Neural progenitor cell (in vitro differentiated cells): ENCODE measurements around the gene TMEM107. TPM values are rescaled to one million over a fixed set of nuclear protein-coding genes. Genes with fewer than 3 reads are reported as not detected.

Experiments
- DNase-seq: peaks from one replicate; pipeline ENCODE4 v3.0.0-alpha.2; 2016; ENCODE audit warnings: low spot score
- H2AFZ ChIP-seq: fragments of 200-600 bp; sonication (generic); replicated peaks from 2 replicates; pipeline ENCODE4 v1.6.1; 2016; ENCODE audit warnings: antibody characterized with exemption
- H3F3A ChIP-seq: fragments of 200-600 bp; sonication (generic); 2 replicates; pipeline ENCODE4 v1.6.1; 2016; ENCODE audit warnings: antibody characterized with exemption, low read depth
- H3K27ac ChIP-seq: fragments of 200-600 bp; sonication (generic); 2 replicates; pipeline ENCODE4 v1.5.1; 2016; ENCODE audit warnings: mild to moderate bottlenecking
- H3K27me3 ChIP-seq: fragments of 200-600 bp; sonication (generic); 2 replicates; pipeline ENCODE4 v1.6.1; 2016; ENCODE audit warnings: mild to moderate bottlenecking, moderate library complexity
- H3K36me3 ChIP-seq: fragments of 200-600 bp; sonication (generic); 2 replicates; pipeline ENCODE4 v1.5.1; 2016
- H3K4me1 ChIP-seq: fragments of 200-600 bp; sonication (generic); 2 replicates; pipeline ENCODE4 v1.6.1; 2016; ENCODE audit warnings: mixed run types
- H3K4me2 ChIP-seq: fragments of 200-600 bp; sonication (generic); 2 replicates; pipeline ENCODE4 v1.6.1; 2016
- H3K4me3 ChIP-seq: fragments of 200-600 bp; sonication (generic); 2 replicates; pipeline ENCODE4 v1.5.1; 2016
- H3K79me2 ChIP-seq: fragments of 200-600 bp; sonication (generic); 2 replicates; pipeline ENCODE4 v1.6.1; 2016; ENCODE audit warnings: low read depth
- H3K9ac ChIP-seq: fragments of 200-600 bp; sonication (generic); 2 replicates; pipeline ENCODE4 v1.6.1; 2016
- H3K9me3 ChIP-seq: fragments of 200-600 bp; sonication (generic); 2 replicates; pipeline ENCODE4 v1.5.1; 2016; ENCODE audit warnings: low read depth
- H4K20me1 ChIP-seq: fragments of 200-600 bp; sonication (generic); 2 replicates; pipeline ENCODE4 v1.6.1; 2016; ENCODE audit warnings: low read depth
- H3K27ac Mint-ChIP-seq: 3 replicates; pipeline ENCODE4 v1.8.0; 2021; ENCODE audit warnings: mixed read lengths
- H3K27me3 Mint-ChIP-seq: 2 replicates; pipeline ENCODE4 v1.8.0; 2022; ENCODE audit warnings: low read depth, mild to moderate bottlenecking, inconsistent platforms, moderate library complexity, mixed read lengths; ENCODE audit not compliant: insufficient read depth
- H3K36me3 Mint-ChIP-seq: 3 replicates; pipeline ENCODE4 v1.8.0; 2021; ENCODE audit warnings: mixed read lengths
- H3K4me1 Mint-ChIP-seq: 3 replicates; pipeline ENCODE4 v1.8.0; 2021; ENCODE audit warnings: mixed read lengths
- H3K4me3 Mint-ChIP-seq: 3 replicates; pipeline ENCODE4 v1.8.0; 2021; ENCODE audit warnings: mild to moderate bottlenecking, moderate library complexity, mixed read lengths
- H3K9me3 Mint-ChIP-seq: 3 replicates; pipeline ENCODE4 v1.8.0; 2020; ENCODE audit warnings: mixed read lengths
- EZH2 ChIP-seq: fragments of 200-600 bp; sonication (generic); IDR thresholded peaks from 2 replicates; pipeline ENCODE4 v1.6.1; 2017; ENCODE audit warnings: antibody characterized with exemption, mild to moderate bottlenecking, moderate library complexity
- EZH2phosphoT487 ChIP-seq: fragments of 200-600 bp; sonication (generic); IDR thresholded peaks from 2 replicates; pipeline ENCODE4 v1.6.1; 2017; ENCODE audit warnings: antibody characterized with exemption
- total RNA-seq: library from RNA; depleted of rRNA; stranded (reverse); fragments of >200 nt; gene quantifications from 2 replicates; pipeline ENCODE4 v1.2.3, GENCODE V29; 2015; ENCODE audit warnings: low replicate concordance
- TF ChIP-seq, protein P1 (sequence below): fragments of 200-600 bp; sonication (generic); IDR thresholded peaks from 2 replicates; pipeline ENCODE4 v1.5.1; 2017; ENCODE audit warnings: antibody characterized with exemption, mild to moderate bottlenecking

The TMEM107 gene
- total RNA-seq, 1 donor from 2014 or later, result 26.0 TPM

DNA sequence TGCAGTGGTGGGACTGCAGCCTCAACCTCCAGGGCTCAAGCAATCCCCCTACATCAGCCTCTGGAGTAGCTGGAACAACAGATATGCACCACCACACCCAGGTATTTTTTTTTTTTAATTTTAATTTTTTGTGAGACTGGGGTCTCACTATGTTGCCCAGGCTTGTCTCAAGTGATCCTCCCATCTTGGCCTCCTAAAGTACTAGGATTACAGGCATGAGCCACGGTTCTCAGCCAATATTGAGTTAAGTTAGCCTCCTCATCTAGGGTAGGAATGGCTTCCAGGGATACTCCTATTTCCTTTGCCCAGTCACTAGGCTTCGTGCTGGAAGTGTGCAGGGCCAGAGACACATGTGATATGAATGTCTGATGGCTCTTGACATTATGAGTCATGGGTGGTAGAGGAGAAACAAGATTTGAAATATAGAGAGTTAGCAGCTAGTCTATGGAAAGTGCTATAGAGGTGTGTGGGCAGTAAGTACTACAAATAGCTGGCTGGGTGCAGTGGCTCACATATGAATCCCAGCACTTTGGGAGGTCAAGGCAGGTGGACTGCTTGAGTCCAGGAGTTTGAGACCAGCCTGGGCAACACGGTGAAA is 44.2 kb downstream of the TMEM107 start:
- Histone ChIP-seq H3K4me3 (no peak overlapping the region), H3K27ac (no peak overlapping the region), H3K4me2 (no peak overlapping the region), H2AFZ (no peak overlapping the region), H3K36me3 (no peaks in the 10 kb centered on the region), H3K27me3 (peaks cover 54% of the 10 kb centered on the region), H3K9ac (no peak overlapping the region), H3F3A (peaks cover 26% of the 10 kb centered on the region), H3K4me1 (peaks cover 11% of the 10 kb centered on the region), H3K79me2 (no peaks in the 10 kb centered on the region), H4K20me1 (peaks cover 3% of the 10 kb centered on the region), H3K9me3 (no peaks in the 10 kb centered on the region)
- Mint-ChIP-seq H3K9me3 (peaks cover 2% of the 10 kb centered on the region), H3K4me3 (no peak overlapping the region), H3K27me3 (peaks cover 19% of the 10 kb centered on the region), H3K36me3 (no peaks in the 10 kb centered on the region), H3K4me1 (peaks cover 16% of the 10 kb centered on the region), H3K27ac (no peak overlapping the region)
- no peak for DNase-seq
- TF ChIP-seq EZH2, result no peak
- TF ChIP-seq, protein P1, sequence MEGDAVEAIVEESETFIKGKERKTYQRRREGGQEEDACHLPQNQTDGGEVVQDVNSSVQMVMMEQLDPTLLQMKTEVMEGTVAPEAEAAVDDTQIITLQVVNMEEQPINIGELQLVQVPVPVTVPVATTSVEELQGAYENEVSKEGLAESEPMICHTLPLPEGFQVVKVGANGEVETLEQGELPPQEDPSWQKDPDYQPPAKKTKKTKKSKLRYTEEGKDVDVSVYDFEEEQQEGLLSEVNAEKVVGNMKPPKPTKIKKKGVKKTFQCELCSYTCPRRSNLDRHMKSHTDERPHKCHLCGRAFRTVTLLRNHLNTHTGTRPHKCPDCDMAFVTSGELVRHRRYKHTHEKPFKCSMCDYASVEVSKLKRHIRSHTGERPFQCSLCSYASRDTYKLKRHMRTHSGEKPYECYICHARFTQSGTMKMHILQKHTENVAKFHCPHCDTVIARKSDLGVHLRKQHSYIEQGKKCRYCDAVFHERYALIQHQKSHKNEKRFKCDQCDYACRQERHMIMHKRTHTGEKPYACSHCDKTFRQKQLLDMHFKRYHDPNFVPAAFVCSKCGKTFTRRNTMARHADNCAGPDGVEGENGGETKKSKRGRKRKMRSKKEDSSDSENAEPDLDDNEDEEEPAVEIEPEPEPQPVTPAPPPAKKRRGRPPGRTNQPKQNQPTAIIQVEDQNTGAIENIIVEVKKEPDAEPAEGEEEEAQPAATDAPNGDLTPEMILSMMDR, result no peak
- no peak for TF ChIP-seq EZH2phosphoT487

DNA sequence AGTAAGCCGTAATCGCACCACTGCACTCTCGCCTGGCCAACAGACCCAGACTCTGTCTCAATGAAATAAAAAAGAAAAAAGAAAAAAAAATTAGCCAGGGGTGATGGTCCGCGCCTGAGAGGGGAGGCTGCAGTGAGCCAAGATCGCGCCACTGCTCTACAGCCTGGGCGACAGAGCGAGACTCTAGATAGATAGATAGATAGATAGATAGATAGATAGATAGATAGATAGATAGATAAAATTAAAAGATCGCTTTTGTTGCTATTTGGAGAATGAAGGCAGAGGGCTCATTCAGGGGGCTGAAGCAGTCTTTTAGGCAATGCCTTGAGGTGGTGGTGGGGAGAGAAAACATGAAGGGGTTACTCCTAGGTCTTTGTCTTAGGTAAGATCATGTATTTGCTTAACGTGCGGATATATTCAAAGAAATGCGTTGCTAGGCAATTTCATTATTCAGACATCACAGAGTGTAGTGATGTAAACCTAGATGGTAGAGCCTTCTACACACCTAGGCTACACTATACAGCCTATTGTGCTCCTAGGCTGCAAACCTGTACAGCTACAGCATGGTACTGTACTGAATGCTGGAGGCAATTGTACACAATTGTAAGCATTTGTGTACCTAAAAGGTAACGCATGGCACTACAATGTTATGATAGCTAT is 47.9 kb downstream of the TMEM107 start:
- Mint-ChIP-seq H3K27ac (no peak overlapping the region), H3K4me3 (peak overlapping the region; percentile 34), H3K4me1 (peaks cover 26% of the 10 kb centered on the region), H3K36me3 (peaks cover 2% of the 10 kb centered on the region), H3K27me3 (peaks cover 50% of the 10 kb centered on the region), H3K9me3 (peaks cover 8% of the 10 kb centered on the region)
- DNase-seq, result no peak
- Histone ChIP-seq H3F3A (peaks cover 47% of the 10 kb centered on the region), H3K4me2 (no peak overlapping the region), H3K27ac (no peak overlapping the region), H3K36me3 (no peaks in the 10 kb centered on the region), H3K9ac (no peak overlapping the region), H2AFZ (no peak overlapping the region), H3K4me3 (no peak overlapping the region), H3K79me2 (no peaks in the 10 kb centered on the region), H4K20me1 (peaks cover 18% of the 10 kb centered on the region), H3K9me3 (no peaks in the 10 kb centered on the region), H3K27me3 (peaks cover 78% of the 10 kb centered on the region), H3K4me1 (peaks cover 14% of the 10 kb centered on the region)
- TF ChIP-seq EZH2, result no peak
- no peak for TF ChIP-seq EZH2phosphoT487
- TF ChIP-seq, protein P1, result no peak

DNA sequence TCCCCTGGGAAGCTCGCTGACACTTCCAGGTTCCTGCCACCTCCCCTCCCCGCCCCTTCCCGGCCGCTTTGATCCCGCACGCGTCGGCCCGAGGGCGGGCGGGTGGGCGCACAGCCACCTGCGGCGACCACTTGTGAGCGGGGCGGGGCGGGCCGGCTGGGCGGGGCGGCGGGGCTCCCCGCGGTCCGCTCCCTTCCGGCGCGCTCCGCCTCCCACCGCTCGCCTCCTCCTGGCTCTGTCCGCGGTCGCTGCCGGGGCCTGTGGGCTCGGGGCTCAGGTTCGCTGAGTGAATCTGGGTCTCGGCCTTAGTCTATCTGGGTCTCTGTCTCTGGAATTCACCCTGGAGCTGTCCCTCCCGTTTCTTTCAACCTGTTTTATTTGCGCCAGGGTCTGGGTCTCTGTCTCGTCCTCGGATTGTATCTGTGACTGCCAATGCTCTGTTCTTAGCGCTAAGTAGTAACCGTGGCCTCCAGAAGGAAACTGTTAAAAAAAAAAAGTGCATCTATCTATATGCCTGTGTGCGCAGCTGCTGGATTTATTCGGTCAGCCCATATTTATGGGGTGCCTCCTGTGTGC is 49.6 kb downstream of the TMEM107 start:
- Histone ChIP-seq H2AFZ (peak overlapping the region; percentile 74), H3K27ac (no peak overlapping the region), H3K4me2 (peak overlapping the region; percentile 90), H3K4me3 (peak overlapping the region; percentile 75), H3K36me3 (no peaks in the 10 kb centered on the region), H3K27me3 (peaks cover 95% of the 10 kb centered on the region), H3F3A (peaks cover 54% of the 10 kb centered on the region), H3K9ac (no peak overlapping the region), H3K79me2 (no peaks in the 10 kb centered on the region), H3K9me3 (no peaks in the 10 kb centered on the region), H3K4me1 (peaks cover 14% of the 10 kb centered on the region), H4K20me1 (peaks cover 18% of the 10 kb centered on the region)
- Mint-ChIP-seq H3K4me3 (peak overlapping the region; percentile 92), H3K27me3 (peaks cover 56% of the 10 kb centered on the region), H3K27ac (no peak overlapping the region), H3K4me1 (peaks cover 25% of the 10 kb centered on the region), H3K9me3 (peaks cover 8% of the 10 kb centered on the region), H3K36me3 (peaks cover 2% of the 10 kb centered on the region)
- DNase-seq, result peak; percentile 81
- TF ChIP-seq EZH2phosphoT487 (peak; percentile 27), EZH2 (no peak)
- TF ChIP-seq, protein P1, result no peak
